ENCODE data around the gene NEK7. TPM values are rescaled to one million over a fixed set of nuclear protein-coding genes. Genes with fewer than 3 reads are reported as not detected.
A peak's percentile ranks its signal among the peaks of the same experiment; 100 is the strongest.

NEK7 gene
- total RNA-seq, 1 donor = 187 TPM

GRCh38 chr1:198232378-198232777 lies 75.6 kb downstream of the NEK7 start:
- H3K4me3 ChIP-seq (ENCODE audit: low read depth, low read length) = no peak overlapping the region
- DNase-seq (ENCODE audit: low read depth) = no peak
- TF ChIP-seq CTCF (IDR thresholded peaks at IDR 0.05; ENCODE audit: insufficient read depth, low read length) = no peak

- H3K4me3 ChIP-seq (ENCODE audit: low read depth, low read length) = no peak overlapping the region
- no peak for TF ChIP-seq CTCF (IDR thresholded peaks at IDR 0.05; ENCODE audit: insufficient read depth, low read length)
- DNase-seq (ENCODE audit: low read depth) = no peak
These were observed 76.3 kb downstream of the NEK7 start for GRCh38 chr1:198232940-198233675.

GRCh38 chr1:198234520-198235251 lies 77.9 kb downstream of the NEK7 start:
- peak; percentile 47 for DNase-seq (ENCODE audit: low read depth)
- no peak for TF ChIP-seq CTCF (IDR thresholded peaks at IDR 0.05; ENCODE audit: insufficient read depth, low read length)
- H3K4me3 ChIP-seq (ENCODE audit: low read depth, low read length) = peak overlapping the region; percentile 47

GRCh38 chr1:198238121-198238520 lies 81.3 kb downstream of the NEK7 start:
- no peak for DNase-seq (ENCODE audit: low read depth)
- H3K4me3 ChIP-seq (ENCODE audit: low read depth, low read length) = no peak overlapping the region
- no peak for TF ChIP-seq CTCF (IDR thresholded peaks at IDR 0.05; ENCODE audit: insufficient read depth, low read length)

GRCh38 chr1:198241553-198241952 lies 84.8 kb downstream of the NEK7 start:
- H3K4me3 ChIP-seq (ENCODE audit: low read depth, low read length) = no peak overlapping the region
- no peak for DNase-seq (ENCODE audit: low read depth)
- no peak for TF ChIP-seq CTCF (IDR thresholded peaks at IDR 0.05; ENCODE audit: insufficient read depth, low read length)

GRCh38 chr1:198244772-198245171 lies 88.0 kb downstream of the NEK7 start:
- TF ChIP-seq CTCF (IDR thresholded peaks at IDR 0.05; ENCODE audit: insufficient read depth, low read length) = no peak
- no peak overlapping the region for H3K4me3 ChIP-seq (ENCODE audit: low read depth, low read length)
- DNase-seq (ENCODE audit: low read depth) = no peak

Measured in fibroblast of the aortic adventitia (primary cell).